Stimulated activated CD8-positive, alpha-beta memory T cell treated with anti-CD3 and anti-CD28 coated beads, Interleukin-15, amount 100 ng/mL, for 1 hour (primary cell): ENCODE measurements around the gene ESAM.
"Not testable (repeated sequence)": the region's sequence is repeated elsewhere in the genome, so short reads cannot be mapped to it uniquely, and the experiment has no call there.

Experiments
- DNase-seq: peaks from one replicate; pipeline ENCODE4 v3.0.0-alpha.2; 2020; ENCODE audit warnings: low read depth

Gene ESAM

GRCh38 chr11:124776865-124777645, 15.0 kb upstream of the ESAM start:
- no peak for DNase-seq

GRCh38 chr11:124770959-124771358, 8.9 kb upstream of the ESAM start:
- not testable (repeated sequence) for DNase-seq

GRCh38 chr11:124769806-124770774, 8.0 kb upstream of the ESAM start:
- DNase-seq, result no peak

GRCh38 chr11:124768914-124769313, 6.8 kb upstream of the ESAM start:
- no peak for DNase-seq

- DNase-seq, result no peak
These were observed 4.1 kb upstream of the ESAM start for GRCh38 chr11:124766156-124766555.

- DNase-seq, result peak; percentile 82
These were observed 1.3 kb upstream of the ESAM start for GRCh38 chr11:124763156-124763947.

- DNase-seq, result no peak
These were observed 600 bp upstream of the ESAM start for GRCh38 chr11:124762624-124763155.

GRCh38 chr11:124761301-124762104, 587 bp downstream of the ESAM start:
- no peak for DNase-seq

DNA sequence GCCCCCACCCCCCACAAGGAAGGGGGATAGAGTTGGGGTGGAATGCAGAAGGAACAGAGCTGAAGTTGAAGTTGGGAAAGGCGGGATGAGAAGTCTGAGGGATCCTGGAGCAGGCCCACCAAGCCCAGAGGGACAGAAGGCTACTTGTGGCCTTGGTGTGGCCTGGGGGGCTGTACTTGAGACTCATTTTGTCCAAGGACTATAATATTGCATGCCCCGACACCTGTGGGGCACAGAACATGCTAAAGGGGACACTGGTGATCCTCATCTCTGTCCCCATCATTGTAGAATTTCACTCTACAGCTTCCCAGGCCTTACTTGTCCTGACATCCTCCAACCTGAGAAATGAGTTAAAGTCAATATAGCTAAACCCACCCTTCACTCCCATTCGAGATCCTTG, 1.3 kb downstream of the ESAM start:
- no peak for DNase-seq

- DNase-seq, result no peak
These were observed 1.9 kb downstream of the ESAM start for GRCh38 chr11:124760205-124760652.

DNA sequence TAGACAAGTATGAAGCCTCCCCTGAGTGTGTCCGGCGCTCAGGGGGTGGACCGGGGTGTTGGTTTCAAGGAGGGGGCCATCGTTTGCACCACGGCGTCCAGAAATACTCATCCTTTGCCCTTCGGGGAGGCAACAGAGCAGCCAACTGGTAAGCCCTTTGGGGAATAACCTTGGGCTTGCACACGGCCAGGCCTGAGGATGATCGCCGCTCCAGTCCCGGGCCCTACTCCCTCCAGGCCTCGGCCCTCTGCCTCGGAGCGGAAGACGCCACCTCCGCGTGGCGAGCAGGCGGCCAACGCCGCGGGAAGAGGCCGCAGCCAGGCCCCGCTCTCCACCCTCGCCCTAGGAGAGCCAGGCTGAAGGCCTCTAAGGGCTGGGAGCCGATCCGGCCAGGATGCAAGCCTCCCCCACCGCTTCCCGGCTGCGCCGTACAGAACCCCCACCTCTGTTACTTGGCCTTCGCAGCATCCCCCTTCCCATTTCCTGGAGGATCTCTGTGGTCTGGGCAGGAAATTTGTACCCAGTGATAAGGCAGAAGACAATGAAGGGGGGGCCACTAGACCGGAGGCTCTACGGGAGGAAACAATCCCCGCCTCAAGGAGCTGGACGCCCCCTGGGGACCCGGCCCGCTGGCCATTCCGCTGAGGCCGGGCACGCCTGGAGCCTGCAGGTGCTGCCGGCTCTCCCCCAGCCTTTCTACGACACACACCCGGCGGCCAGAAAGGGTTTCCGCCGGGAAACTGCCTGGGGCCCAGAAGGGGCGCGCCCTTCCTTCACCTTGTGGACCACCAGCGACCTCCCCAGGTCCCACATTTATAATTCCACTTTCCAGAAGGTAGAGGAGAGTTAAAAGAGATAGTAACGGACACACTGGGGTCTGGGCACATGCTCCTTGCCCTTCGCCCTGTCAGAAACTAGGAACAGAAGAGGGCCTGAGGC, 2.6 kb downstream of the ESAM start:
- DNase-seq, result no peak

GRCh38 chr11:124758355-124759265, 3.5 kb downstream of the ESAM start:
- no peak for DNase-seq

GRCh38 chr11:124757320-124757719, 4.8 kb downstream of the ESAM start:
- DNase-seq, result no peak

DNA sequence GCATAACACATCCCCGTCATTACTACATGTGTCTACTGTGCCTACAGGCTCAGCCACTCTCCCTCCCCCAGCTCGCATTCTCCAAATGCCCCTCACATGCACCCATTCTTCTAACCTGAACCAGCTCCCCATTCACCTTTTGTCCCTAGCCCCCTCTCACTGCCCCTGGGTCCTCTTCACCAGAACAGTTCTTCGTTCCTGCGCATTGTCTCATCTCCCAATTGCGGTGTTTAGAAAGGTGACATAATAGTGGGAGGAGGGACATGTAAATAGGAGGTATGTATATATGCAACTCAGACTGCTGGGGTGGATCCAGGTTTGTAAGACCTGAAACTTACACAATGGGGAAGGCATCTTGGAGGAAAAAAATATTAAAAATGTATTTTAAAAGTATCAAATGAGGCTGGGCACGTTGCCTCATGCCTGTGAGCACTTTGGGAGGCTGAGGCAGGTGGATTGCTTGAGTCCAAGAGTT, 5.3 kb downstream of the ESAM start:
- DNase-seq, result no peak

- DNase-seq, result no peak
These were observed 5.9 kb downstream of the ESAM start for GRCh38 chr11:124756033-124756752.

- DNase-seq, result no peak
These were observed 7.4 kb downstream of the ESAM start for GRCh38 chr11:124754710-124755109.

GRCh38 chr11:124754309-124754708, 7.8 kb downstream of the ESAM start:
- DNase-seq, result no peak

- no peak for DNase-seq
These were observed 8.5 kb downstream of the ESAM start for GRCh38 chr11:124753624-124754023.
